K562 (cell line): ENCODE results near the gene ZNF586. TPM values are rescaled to one million over a fixed set of nuclear protein-coding genes. Genes with fewer than 3 reads are reported as not detected.

Source experiments
- BCLAF1 ChIP-seq, 2 experiments: fragments of 450-650 bp in 1 of 2; IDR thresholded peaks; 2 replicates each; pipeline ENCODE4 v1.6.1; 2011 to 2017; ENCODE audit warnings: low read depth in 2 of 2, antibody characterized with exemption in 1 of 2, borderline replicate concordance in 1 of 2, low read length in 1 of 2, mild to moderate bottlenecking in 1 of 2, mixed read lengths in 1 of 2; ENCODE audit not compliant: control insufficient read depth in 1 of 2
- CC2D1A ChIP-seq: fragments of 450-650 bp; IDR thresholded peaks from 2 replicates; pipeline ENCODE4 v1.6.1; 2017; ENCODE audit warnings: mild to moderate bottlenecking
- CTBP1 ChIP-seq: fragments of 450-650 bp; IDR thresholded peaks from 2 replicates; pipeline ENCODE4 v1.6.1; 2016; ENCODE audit warnings: borderline replicate concordance
- HOXB6 ChIP-seq: fragments of 250-450 bp; sonication (Bioruptor Pico); IDR thresholded peaks from 2 replicates; pipeline ENCODE4 v1.5.1; 2022; ENCODE audit warnings: mild to moderate bottlenecking, borderline replicate concordance
- MITF ChIP-seq: IDR thresholded peaks from 2 replicates; pipeline ENCODE4 v1.6.1; 2014; ENCODE audit warnings: antibody characterized with exemption
- MYNN ChIP-seq, 2 experiments: sonication (generic); formaldehyde crosslinking in 1 of 2; IDR thresholded peaks; 2 replicates each; pipeline versions ENCODE4 v1.5.0 to v1.6.1; 2016 to 2020; ENCODE audit warnings: antibody characterized with exemption in 1 of 2, missing genetic modification reagents in 1 of 2
- NFIX ChIP-seq: fragments of 250-450 bp; sonication (Bioruptor Pico); IDR thresholded peaks from 2 replicates; pipeline ENCODE4 v1.4.0; 2020; ENCODE audit warnings: low read depth, mild to moderate bottlenecking, moderate library complexity
- RBM22 ChIP-seq: fragments of 200-400 bp; formaldehyde crosslinking; IDR thresholded peaks from 2 replicates; pipeline ENCODE4 v1.6.1; 2018; ENCODE audit warnings: low read length, low read depth; ENCODE audit not compliant: poor library complexity, severe bottlenecking
- SRSF1 ChIP-seq: fragments of 200-400 bp; formaldehyde crosslinking; IDR thresholded peaks from 2 replicates; pipeline ENCODE4 v1.6.1; 2017; ENCODE audit warnings: mild to moderate bottlenecking, low read depth, low read length, moderate library complexity
- TRIM24 ChIP-seq, 2 experiments: fragments of 450-650 bp; IDR thresholded peaks; 2 replicates each; pipeline ENCODE4 v1.6.1; 2016
- ZNF407 ChIP-seq: fragments of 450-650 bp; IDR thresholded peaks from 2 replicates; pipeline ENCODE4 v1.6.1; 2016; ENCODE audit warnings: low read depth
- ZNF511 ChIP-seq: sonication (generic); formaldehyde crosslinking; IDR thresholded peaks from 2 replicates; pipeline ENCODE4 v1.8.0; 2022; ENCODE audit warnings: mild to moderate bottlenecking, missing genetic modification reagents
- polyA plus RNA-seq, 8 experiments: library from polyadenylated mRNA; depleted of rRNA in 4 of 8; stranded (reverse) in 5 of 8; unstranded in 3 of 8; fragments of >200 nt; fragmentation: Nextera tagmentation in 2 of 8; fragmentation: Illumina TruSeq in 1 of 8; extraction: Ambion mirVana in 2 of 8; extraction: Trizol in 1 of 8; gene quantifications; 2 replicates each; pipeline versions ENCODE4 v1.2.1 to v1.2.3, GENCODE V29; 2011 to 2014; ENCODE audit warnings: inconsistent platforms in 1 of 8, missing spikeins in 1 of 8
- total RNA-seq, 7 experiments: library from RNA; depleted of rRNA in 6 of 7; stranded (reverse); fragments of >200 nt in 6 of 7; fragmentation: Illumina TruSeq in 2 of 7; extraction: Trizol in 2 of 7; gene quantifications; 2 replicates each; pipeline versions ENCODE4 v1.2.1 to v1.2.3, GENCODE V29; 2011 to 2021; ENCODE audit warnings: low replicate concordance in 1 of 7

The ZNF586 gene
- total and polyA plus RNA-seq, 9 of the 15 experiments (the other 6 are each of a cell fraction or from before 2014, with no cell fraction given) = 2.5 to 12.6 (median 8.4) TPM

GRCh38 chr19:57769345-57770131 lies at the start of gene ZNF586 (continued):
- TF ChIP-seq ZNF407 = no peak
- no peak for TF ChIP-seq CC2D1A
- TF ChIP-seq HOXB6 (CRISPR knock-in tag) = no peak
- no peak for TF ChIP-seq MITF
- TF ChIP-seq MYNN (IDR thresholded peaks at IDR 0.05) = no peak
- TF ChIP-seq MYNN (CRISPR knock-in tag; IDR thresholded peaks at IDR 0.05) = no peak
- TF ChIP-seq NFIX = no peak
- TF ChIP-seq ZNF511 (CRISPR knock-in tag) = peak; percentile 66; the same call in 1 of the 2 replicates
- TF ChIP-seq RBM22 = no peak
- TF ChIP-seq CTBP1 = 0 out of 2 replicates have a peak, but pooled peaks have one; percentile 17
- TF ChIP-seq BCLAF1 (IDR thresholded peaks at IDR 0.05; ENCODE audit: borderline replicate concordance in 1 of 2, control insufficient read depth in 1 of 2, low read depth in 2 of 2, low read length in 1 of 2) = no peak
- no peak for TF ChIP-seq TRIM24 (IDR thresholded peaks at IDR 0.05)
- 0 out of 2 replicates have a peak, but pooled peaks have one; percentile 84 for TF ChIP-seq SRSF1
